ENCODE results near the gene SENP7. TPM values are rescaled to one million over a fixed set of nuclear protein-coding genes. Genes with fewer than 3 reads are reported as not detected.
"Not testable (repeated sequence)": the region's sequence is repeated elsewhere in the genome, so short reads cannot be mapped to it uniquely, and the experiment has no call there.

SENP7 gene
- total RNA-seq: 10 to 100 TPM; 23.7 to 55.1 TPM

- H3K9me3 ChIP-seq: no peaks in the 10 kb centered on the region
- H3K27me3 ChIP-seq (replicated peaks; ENCODE audit: insufficient read depth): no peaks in the 10 kb centered on the region
- H3K36me3 ChIP-seq: no peaks in the 10 kb centered on the region
- peaks cover 5 to 34% of the 10 kb centered on the region in 2 donors for H3K4me1 ChIP-seq (ENCODE audit: control insufficient read depth in 1 of 2, low read depth in 2 of 2)
- H3K4me3 ChIP-seq: peak within 1 kb of the TSS; percentile 92
- H3K27ac ChIP-seq: peak within 1 kb of the TSS; percentile 97
- ATAC-seq (ENCODE audit: insufficient number of reproducible peaks, low FRiP score, low read depth) (peak; percentile 81), DNase-seq (ENCODE audit: low spot score) (peak; percentile 45)
- no peak for TF ChIP-seq CTCF (IDR thresholded peaks at IDR 0.05)
Measured at GRCh38 chr3:101512646-101513418, at the start of gene SENP7. Gene SENP7 (minus strand): TSS chr3:101513212. CDS start chr3:101513130, 82 bp downstream.

GRCh38 chr3:101561630-101562328 lies 48.8 kb upstream of the SENP7 start, which contains the start of gene TRMT10C:
Gene TRMT10C (plus strand): TSS chr3:101561868. CDS start chr3:101564782, 2,914 bp downstream.
- peaks cover 15% of the 10 kb centered on the region for H3K36me3 ChIP-seq
- H3K4me1 ChIP-seq (ENCODE audit: control insufficient read depth in 1 of 2, low read depth in 2 of 2): peaks cover 14 to 15% of the 10 kb centered on the region in 2 donors
- no peak for TF ChIP-seq CTCF (IDR thresholded peaks at IDR 0.05)
- H3K4me3 ChIP-seq: peak within 1 kb of the TSS; percentile 78
- H3K9me3 ChIP-seq: no peaks in the 10 kb centered on the region
- DNase-seq (ENCODE audit: low spot score) (peak; percentile 40), ATAC-seq (ENCODE audit: insufficient number of reproducible peaks, low FRiP score, low read depth) (peak; percentile 91)
- H3K27ac ChIP-seq: peak within 1 kb of the TSS; percentile 94 to 95
- H3K27me3 ChIP-seq (replicated peaks; ENCODE audit: insufficient read depth): no peaks in the 10 kb centered on the region

GRCh38 chr3:101556064-101556463 lies 43.1 kb upstream of the SENP7 start:
- ATAC-seq (ENCODE audit: insufficient number of reproducible peaks, low FRiP score, low read depth): no peak
- no peak for TF ChIP-seq CTCF (IDR thresholded peaks at IDR 0.05)
- DNase-seq (ENCODE audit: low spot score): no peak
- H3K36me3 ChIP-seq: no peaks in the 10 kb centered on the region
- H3K9me3 ChIP-seq: no peaks in the 10 kb centered on the region
- no peak overlapping the region for H3K27ac ChIP-seq
- no peaks in the 10 kb centered on the region for H3K27me3 ChIP-seq (replicated peaks; ENCODE audit: insufficient read depth)
- no peaks in the 10 kb centered on the region for H3K4me1 ChIP-seq (ENCODE audit: control insufficient read depth in 1 of 2, low read depth in 2 of 2)
- H3K4me3 ChIP-seq: no peak overlapping the region

GRCh38 chr3:101553381-101553780 lies 40.4 kb upstream of the SENP7 start:
- not testable (repeated sequence) for ATAC-seq (ENCODE audit: insufficient number of reproducible peaks, low FRiP score, low read depth); H3K27me3 ChIP-seq (replicated peaks; ENCODE audit: insufficient read depth); H3K4me3 ChIP-seq; H3K4me1 ChIP-seq (ENCODE audit: control insufficient read depth in 1 of 2, low read depth in 2 of 2); DNase-seq (ENCODE audit: low spot score); H3K36me3 ChIP-seq; H3K9me3 ChIP-seq; H3K27ac ChIP-seq

GRCh38 chr3:101551359-101552081 lies 38.5 kb upstream of the SENP7 start:
- H3K27ac ChIP-seq; ATAC-seq (ENCODE audit: insufficient number of reproducible peaks, low FRiP score, low read depth); DNase-seq (ENCODE audit: low spot score); H3K9me3 ChIP-seq; H3K27me3 ChIP-seq (replicated peaks; ENCODE audit: insufficient read depth); H3K4me3 ChIP-seq; H3K36me3 ChIP-seq; H3K4me1 ChIP-seq (ENCODE audit: control insufficient read depth in 1 of 2, low read depth in 2 of 2): not testable (repeated sequence)

GRCh38 chr3:101549473-101549872 lies 36.5 kb upstream of the SENP7 start:
- Histone ChIP-seq H3K9me3 (no peaks in the 10 kb centered on the region), H3K27ac (no peak overlapping the region), H3K4me3 (no peak overlapping the region), H3K27me3 (replicated peaks; ENCODE audit: insufficient read depth) (no peaks in the 10 kb centered on the region), H3K4me1 (ENCODE audit: control insufficient read depth in 1 of 2, low read depth in 2 of 2) (no peaks in the 10 kb centered on the region), H3K36me3 (no peaks in the 10 kb centered on the region)
- no peak for DNase-seq (ENCODE audit: low spot score)
- ATAC-seq (ENCODE audit: insufficient number of reproducible peaks, low FRiP score, low read depth): no peak
- no peak for TF ChIP-seq CTCF (IDR thresholded peaks at IDR 0.05)
